CD4-positive, alpha-beta T cell treated with Interleukin-12 subunit alpha and Interleukin-12 subunit beta, for 1 hour (primary cell): ENCODE results near the gene CKB.
"Not testable (repeated sequence)": the region's sequence is repeated elsewhere in the genome, so short reads cannot be mapped to it uniquely, and the experiment has no call there.

Experiments used
- DNase-seq: peaks from one replicate; pipeline ENCODE4 v3.0.0-alpha.2; 2020

CKB gene

DNA sequence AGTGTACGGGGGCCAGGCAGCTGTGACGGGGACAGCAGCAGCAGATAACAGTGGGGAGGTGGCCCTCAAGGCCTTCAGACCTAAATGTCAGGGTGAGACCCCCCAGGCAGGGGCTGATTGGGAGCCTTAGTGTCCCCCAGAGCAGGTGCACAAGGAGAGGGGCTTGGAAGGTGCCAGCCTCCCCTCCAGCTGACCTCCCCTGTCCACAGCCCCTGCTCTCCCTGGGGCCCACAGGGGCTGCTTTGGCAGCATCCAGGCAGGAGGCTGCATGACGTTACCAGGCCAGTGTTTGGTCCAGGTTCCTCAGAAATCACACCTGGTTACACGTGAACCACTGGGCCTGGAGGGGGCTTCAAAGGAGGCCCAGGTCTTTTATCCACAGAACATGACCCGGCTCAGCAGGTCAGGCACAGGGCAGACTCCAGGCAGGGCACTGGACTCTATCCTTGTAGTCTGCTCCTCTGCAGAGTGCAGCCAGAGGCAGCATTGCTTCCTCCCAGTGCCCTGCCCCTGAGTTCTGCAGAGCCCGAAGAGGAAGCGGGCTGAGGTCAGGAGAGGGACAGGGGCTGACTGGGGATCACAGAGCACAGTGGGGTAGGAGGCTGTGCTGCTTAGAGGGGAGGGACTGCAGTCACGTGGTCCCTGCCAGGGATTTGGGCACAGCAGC, 3.8 kb upstream of the CKB start:
- no peak for DNase-seq

DNA sequence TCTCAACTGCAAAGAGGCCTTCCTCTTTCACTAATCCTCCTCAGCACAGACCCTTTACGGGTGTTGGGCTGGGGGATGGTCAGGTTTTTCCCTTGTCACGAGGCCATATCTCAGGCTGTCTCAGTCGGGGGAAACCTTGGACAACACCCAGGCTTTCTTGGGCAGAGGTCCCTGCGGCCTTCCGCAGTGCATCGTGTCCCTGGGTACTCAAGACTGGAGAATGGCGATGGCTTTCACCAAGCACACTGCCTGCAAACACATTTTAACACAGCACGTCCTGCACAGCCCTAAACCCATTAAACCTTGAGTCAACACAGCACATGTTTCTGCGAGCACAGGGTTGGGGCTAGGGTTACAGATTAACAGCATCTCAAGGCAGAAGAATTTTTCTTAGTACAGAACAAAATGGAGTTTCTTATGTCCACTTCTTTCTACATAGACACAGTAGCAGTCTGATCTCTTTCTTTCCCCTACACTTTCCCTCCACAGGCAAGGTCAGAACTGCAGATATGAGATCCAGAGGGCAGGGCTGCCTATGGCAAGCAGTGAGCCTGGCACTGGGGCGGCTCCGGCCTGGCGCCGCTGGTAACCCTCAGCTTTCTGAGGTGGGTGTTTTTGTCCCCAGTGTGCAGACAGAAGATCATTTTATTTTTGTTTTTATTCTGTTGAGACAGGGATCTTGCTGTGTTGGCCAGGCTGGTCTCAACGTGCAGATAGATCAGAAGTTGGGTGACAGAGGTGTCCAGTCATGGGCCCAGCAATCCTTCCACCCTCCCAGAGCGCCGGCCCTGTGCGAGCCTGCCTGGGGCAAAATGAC, 3.0 kb upstream of the CKB start:
- not testable (repeated sequence) for DNase-seq

DNA sequence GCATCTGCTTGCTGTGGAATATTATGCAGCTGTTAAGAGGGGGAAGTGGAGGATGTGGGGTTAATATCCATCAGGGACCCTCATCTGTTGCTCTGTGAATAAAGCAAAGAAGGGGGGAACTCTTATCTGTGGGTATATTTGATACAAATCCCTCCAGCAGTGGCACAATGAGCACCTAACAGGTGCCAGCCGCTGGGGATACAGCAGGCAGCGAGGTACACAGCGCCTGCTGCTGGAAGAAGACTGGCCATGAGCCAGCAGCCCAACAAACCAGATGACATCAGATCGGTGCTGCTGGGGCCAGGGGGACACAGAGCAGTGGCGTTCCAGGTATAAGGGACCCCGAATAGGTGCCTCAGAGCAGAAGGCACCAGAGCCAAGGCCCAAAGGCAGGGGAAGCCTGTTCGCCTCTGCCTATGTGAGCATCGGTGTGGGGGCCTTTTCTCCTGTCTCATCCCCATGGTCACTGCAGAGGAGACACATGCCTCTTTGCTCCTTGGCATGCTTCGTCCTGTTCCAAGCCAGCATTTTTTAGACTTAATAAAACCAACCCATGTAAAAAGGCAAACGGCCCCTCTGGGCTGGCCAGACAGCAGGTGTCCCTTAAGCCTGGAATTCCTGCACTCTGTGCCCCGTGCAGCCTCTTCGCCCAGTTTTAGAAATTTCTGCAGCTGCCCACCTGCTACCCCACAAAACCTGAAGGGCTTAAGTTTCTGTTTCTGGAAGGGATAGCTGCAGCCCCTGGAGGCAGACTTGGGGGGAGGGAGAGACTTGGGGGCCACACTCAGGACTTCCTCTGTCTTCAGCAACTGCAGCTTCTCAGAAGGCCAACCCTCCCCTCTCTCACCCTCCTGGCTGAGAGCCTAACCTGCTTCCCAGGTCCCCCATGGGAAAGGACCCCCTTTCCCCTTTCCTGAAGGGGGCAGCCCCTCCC, 1.6 kb upstream of the CKB start:
- DNase-seq: no peak

DNA sequence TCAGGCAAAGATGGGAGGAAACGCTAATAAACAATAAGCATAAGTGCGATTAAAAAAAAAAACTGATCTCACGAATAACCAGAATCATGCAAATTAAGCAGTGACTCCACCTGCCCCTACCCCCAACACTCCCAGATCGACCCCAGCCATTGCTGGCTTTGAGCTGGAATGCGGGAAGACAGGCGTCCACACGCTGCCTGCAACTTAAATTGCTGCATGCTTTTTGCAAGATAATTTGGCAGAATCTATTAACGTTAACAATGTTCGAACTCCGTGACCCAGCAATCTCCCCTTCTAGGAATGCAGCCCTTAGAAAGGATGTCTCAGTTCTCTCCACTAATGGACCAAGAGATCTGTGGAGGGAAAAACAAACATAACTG, 935 bp upstream of the CKB start:
- DNase-seq: no peak

DNA sequence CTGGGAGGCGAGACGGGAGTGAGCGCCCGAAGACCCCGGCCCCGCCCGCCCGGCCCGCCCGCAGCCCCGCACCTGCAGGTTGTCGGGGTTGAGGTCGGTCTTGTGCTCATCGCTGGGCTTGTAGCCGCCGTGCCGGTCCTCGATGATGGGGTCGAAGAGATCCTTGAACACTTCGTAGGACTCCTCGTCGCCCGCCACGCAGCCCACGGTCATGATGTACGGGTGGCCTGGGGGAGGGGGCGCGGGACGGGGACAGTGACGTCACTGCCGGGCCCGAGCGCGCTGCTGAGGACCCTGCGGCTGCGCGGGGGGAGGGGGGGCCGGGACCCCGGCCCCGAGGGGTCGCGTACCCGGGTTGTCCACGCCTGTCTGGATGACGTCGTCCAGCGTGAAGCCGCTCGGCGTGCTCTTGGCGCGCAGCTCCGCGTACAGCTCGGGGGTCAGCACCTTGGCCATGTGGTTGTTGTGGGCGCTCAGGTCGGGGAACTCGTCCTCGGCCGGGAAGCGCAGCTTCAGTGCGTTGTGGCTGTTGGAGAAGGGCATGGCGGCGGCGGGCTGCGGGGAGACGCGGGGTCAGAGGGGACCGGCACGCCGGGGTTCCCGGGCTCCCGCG, 573 bp downstream of the CKB start:
- DNase-seq: peak; percentile 19

DNA sequence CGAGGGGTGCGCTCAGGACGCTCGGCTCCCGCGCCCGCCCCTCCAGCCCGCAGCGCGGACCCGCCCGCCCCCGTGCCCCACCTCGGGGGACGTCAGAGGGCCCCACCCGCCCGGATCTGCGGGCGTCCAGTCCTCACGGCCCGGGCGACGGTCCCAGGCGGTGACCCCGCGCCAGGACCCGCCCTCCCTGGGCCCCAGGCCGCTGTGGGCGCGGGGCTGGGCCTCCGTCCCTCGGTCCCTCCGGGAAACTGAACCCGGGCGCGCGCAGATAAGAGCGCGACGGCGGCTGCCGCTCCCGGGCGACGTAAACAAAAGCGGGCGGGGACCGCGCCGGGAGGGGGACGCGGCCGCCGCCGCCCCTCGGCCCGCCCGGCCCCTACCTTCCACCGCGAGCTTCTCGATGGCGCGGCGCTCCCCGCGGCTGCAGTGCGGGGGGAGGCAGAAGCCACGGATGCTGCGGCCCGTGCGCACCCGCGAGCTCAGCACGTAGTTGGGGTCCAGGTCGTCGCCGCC, 1.1 kb downstream of the CKB start:
- peak; percentile 24 for DNase-seq

DNA sequence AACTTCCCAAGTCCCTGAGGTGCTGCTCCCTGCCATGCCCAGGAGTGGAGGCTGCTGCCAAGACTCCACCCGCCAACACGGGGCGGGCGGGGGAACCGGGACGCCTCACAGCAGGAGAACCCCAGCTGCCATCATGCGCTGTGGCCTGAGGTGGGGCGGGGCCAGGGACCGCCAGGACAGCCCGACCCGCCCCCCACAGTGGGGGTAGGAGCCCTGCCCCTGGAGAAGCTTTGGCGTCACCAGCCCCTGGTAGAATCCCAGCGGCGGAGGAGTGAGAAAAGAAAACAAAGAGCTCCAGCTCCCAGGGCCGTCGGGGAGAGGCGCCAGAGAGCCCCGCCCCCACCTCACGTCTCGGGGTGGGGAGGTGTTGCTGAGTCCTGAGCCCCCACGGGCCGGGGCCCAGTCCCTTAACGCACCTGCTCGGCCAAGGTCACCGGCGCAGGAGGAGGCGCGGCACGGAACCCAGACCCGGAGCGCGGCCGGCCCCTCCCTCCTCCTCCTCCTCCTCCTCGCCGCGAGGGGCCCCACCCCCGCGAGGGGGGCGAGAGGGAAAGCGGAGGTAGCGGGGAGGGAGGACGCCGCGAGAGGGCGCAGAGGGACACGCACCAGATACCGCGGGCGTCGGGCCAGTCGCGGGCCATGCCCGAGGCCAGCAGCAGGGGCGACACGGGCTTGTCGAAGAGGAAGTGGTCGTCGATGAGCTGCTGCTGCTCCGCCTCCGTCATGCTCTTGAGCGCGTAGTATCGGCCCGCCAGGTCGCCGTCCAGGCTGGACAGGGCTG, 1.8 kb downstream of the CKB start:
- peak; percentile 82 for DNase-seq

DNA sequence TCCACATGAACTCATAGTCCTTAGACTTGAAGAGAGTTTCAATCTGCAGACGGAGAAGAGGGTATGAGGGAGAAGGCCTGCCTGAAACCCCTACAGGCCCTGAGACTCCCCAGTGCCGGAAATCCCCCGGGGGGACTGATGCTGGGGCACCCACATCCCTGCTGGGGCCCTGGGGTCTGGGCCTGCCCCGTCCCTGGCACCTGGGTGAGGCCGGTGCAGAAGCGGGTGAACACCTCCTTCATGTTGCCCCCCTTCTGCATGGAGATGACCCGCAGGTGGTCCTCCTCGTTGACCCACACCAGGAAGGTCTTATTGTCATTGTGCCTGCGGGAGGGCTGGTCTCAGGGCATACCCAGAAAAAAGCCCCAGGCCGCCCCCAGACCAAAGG, 2.4 kb downstream of the CKB start:
- no peak for DNase-seq

DNA sequence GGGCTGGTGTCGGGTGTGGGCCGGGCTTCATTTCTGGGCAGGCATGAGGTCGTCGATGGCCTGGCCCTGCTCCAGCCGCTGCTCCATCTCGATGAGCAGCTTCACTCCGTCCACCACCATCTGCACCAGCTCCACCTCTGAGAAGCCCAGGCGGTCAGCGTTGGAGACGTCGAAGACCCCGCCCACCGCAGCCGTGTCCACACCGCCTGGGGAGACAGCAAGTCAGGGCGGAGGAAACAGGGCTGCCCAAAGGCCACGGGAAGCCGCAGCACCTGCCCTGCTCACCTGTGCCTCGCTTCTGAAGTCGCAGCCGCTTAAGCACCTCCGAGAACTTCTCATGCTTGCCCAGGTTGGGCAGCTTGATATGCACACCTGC, 2.8 kb downstream of the CKB start:
- no peak for DNase-seq

DNA sequence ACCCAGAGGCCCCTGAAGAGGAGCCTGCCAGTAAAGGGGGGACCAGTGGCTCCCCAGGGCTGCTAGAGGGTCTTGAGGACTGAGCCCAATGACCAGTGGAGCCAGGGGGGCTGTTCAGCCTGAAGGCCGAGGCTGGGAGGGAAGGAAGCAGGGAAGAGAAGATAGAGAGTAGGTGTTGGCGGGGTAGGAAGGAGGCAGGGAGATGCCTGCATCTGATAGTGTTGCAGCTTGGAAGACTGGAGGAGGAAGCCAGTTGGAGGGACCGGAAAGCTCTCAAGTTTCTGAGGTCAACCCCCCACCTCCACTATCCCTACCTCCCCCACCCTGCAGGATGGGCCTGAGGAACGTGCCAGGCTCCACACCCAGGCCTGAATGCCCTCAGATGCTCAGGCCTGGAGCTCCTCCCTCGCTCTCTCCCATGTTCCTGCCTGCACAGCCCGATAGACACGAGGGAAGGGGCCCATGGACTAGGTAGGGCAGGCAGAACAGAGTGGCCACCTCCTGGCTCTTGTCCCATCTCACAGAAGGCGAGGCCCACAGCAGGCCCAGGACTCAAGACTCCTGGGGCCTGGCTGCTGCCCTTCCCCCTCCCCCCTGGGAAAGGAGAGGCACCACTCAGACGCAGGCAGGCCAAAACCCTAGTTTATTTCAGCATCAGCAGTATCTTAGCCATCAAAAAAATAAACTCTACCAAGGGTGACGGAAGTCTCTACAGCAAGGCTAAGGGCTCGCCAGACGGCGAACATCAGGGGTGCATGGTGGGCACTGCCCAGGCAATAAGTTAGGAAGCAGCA, 3.4 kb downstream of the CKB start:
- no peak for DNase-seq

DNA sequence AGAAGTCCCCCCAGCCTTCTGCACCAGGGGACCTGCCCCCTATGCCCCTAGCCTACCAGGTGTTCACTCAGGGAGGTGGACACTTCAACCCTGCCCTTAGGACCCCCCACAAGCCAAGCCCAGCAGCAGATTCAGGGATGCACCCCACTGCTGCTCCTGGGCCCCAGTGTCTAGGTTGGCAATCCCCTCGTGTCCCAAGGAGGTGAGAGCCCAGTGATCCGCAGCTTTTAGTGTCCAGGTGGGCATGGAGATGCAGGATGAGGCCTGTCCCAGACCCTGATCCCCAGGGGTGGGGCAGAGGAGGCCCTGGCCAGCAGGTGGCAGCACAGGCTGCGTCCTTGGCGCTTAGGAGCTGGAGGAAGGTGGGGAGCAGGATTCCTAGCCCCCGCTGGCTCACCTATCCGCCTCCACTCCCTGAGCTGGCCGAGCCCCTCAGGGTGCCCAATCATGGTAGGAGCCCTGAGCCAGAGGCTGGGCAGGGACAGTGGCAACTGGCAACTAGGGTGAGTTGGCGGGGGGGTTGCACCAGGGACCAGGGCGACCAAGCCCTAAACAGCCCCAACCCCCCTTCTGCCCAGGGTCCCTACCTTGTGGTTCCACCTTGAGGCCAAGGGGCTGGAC, 4.1 kb downstream of the CKB start:
- DNase-seq: peak; percentile 64

DNA sequence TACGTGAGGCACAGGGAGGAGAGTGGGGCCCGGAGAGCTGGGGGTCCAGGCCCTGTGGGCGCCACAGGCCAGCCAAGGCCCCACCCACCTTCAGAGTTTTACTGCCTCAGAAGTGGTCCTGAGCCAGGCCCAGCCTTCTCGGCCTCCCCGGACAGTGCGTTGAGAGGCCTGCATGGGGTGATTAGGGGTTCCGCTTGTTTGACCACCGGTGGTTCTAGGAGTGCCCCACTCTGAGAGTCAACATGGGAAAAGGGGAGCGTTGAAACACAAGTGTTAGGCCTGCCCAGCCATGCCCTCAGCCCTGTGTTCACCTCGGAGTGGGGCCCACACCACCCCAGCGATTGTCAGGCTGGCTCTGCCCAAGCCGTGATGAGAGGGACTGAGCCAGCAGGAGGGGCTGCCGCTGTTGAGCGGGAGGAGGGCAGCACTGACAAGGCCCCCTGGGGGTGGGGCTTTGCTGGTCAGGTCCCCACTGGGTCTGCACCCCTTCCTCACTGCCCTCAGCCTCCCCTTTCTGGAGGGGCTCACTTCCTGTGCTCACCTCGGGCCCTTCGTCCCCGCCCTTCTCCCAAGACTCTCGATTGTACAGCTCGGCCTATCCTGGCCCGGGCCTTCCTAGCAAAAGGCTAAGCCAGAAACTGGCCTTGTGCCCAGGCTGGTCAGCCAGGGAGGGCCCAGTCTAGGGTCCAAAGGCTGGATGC, 4.8 kb downstream of the CKB start:
- no peak for DNase-seq

DNA sequence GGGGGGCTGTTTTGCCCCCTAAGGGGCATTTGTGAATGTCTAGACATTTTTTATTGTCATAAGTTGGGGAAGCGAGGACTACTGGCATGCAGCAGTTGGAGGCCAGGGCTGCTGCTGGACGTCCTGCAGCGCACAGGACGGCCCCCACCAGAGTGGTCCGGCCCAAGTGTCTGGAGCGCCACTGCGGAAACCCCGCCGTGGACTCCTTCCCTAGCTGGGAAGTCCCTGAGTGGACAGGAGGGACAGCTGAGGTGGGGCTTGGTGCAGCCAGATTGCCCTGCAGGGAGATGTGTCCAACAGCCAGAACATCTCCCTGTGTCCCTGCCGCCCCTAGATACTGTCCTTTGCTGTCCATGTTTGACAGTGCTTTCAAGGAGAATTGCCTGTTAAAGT, 5.5 kb downstream of the CKB start:
- no peak for DNase-seq

DNA sequence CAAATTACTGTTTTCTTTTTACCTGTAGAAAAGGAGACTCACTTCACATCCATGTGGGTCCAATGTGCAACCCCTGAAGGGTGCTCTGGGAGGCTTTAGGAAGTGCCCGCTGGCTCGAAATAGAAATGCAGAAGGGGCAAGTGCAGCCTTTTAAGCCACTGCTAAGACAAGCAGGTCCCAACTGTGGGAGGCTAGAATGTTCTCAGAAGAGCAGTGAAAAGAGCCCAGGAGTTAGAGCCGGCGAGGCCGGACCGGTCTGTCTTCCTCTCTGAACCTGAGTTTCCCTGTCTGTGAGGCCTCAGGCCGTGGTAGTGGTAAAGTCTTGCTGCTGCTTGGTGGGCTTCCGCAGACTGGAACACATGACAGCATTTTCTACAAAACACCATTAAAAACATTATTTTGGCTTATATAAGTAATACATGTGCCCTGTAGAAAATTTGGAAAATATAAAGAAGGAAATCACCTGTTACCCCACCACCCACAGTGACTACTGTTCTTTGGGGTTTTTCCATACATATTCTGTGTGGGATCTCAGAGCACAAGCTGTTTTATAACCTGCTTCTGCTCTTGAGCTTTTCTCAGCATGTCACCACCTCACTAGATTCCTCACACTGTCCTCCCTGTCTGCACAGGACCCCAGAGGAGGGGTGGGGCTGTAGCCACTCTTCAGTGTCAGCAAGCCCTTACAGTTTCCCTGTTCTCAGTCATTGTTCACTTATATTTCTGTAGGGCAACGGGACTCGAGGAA, 6.0 kb downstream of the CKB start:
- DNase-seq: no peak

DNA sequence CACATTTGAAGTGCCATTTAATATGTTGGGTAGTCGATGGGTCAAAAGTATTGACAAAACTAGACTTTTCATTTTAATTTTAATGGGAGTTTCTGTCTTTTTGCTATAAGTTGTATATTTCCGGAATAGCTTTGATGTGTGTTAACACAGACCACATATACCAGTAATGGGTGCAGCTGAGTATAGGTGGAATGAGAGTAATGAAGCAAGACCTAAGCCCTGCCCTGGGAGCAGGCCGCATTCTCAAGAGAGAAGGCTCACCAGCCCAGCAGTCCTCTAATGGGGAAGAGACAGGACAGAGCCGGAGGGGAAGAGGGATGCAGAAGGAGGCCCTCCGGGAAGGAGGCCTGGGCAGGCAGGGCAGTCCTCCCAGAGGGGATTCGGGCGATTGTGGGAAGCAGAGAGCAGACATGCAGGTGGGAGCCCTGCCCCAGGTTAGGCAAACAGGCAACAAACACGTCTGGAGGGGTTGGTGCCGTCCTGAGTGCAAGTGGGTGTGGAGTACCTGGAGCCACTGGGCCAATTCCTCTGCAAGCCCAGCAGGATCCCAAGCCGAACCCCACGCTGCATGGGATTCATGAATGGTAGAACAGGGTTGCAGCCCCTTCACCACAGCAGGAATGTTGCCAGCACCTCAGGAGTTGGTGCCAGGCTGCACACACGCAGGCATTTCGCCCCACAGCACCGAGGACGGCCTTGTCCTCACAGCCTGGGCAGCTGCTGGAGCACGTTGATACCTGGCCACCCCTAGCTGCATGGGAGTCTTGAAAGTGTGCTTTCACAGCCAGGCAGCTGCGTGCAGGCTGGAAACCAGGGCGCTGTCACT, 7.8 kb downstream of the CKB start:
- no peak for DNase-seq

DNA sequence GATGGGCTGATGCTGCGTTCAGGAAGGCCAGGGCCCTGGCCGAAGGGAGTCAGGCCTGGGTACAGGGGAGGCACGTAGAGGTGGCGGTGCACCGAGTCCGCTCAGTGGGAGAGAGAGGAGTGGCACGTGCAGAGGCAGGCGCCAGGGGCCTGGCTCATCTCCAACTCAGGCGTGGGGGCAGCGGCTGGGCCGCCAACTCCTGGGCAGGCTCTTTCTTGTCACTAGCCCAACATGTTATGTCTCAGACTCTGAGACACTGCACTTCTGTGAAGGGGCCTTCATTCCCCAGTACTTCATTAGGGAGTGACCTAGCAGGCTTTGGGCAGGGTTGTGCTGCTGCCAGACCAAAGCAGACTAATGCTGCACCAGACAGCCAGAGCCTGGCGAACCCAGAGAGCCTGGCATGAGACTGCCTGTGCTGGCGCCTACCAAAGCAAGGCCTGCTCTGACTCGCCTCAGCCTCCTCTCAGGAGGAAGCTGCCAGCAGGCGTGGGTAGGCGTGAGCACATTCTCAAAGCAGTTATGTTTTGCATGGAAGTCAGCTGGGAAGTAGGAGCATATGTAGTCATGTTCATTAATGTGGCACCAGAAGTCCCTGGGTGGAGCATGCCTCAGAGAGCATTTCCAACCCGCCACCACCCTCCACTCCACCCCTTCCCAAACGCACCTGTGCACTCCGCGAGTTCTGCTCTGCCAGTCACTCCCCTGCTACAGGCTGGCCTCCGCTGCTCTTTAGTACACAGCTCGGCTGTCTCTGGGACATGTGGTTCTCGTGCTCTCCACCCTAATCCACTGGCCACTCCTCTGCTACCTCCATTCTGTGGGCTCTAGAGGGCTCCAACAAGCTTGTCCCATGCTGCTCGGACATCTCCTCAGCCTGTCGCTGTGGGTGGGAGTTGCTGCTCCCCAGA, 9.7 kb downstream of the CKB start:
- no peak for DNase-seq

DNA sequence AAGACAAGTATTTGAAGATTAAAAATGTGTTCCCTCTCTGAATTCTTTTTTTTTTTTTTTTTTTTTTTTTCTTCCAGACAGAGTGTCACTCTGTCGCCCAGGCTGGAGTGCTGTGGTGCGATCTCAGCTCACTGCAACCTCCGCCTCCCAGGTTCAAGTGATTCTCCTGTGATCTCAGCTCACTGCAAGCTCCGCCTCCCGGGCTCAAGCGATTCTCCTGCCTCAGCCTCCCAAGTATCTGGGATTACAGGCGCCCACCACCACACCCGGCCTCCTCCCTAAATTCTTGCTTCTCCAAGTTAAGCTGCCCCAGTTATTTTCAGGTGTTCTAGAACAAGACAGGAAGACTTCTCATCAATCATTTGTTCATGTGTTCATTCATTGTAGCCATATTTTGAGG, 10.4 kb downstream of the CKB start:
- DNase-seq: not testable (repeated sequence)
